Spleen (tissue), 11 donors: ENCODE measurements around the gene MT1X. TPM values are rescaled to one million over a fixed set of nuclear protein-coding genes. Genes with fewer than 3 reads are reported as not detected.

Experiments
- DNase-seq: peaks from one replicate; pipeline ENCODE4 v3.0.0-alpha.2; 2020
- H3K27ac ChIP-seq, 8 donors: fragments of 200-600 bp; sonication (generic) in 7 of 8; 1 replicate in 4 of 8; 2 replicates in 4 of 8; pipeline versions ENCODE4 v1.5.0 to v1.8.0; 2016 to 2021; ENCODE audit warnings: inconsistent platforms in 4 of 8, mild to moderate bottlenecking in 4 of 8, moderate library complexity in 1 of 8
- H3K27me3 ChIP-seq, 7 donors: fragments of 200-600 bp; sonication (generic) in 6 of 7; replicated peaks in 1 of 7; 1 replicate in 4 of 7; 2 replicates in 3 of 7; pipeline versions ENCODE4 v1.5.0 to v1.8.0; 2016 to 2021; ENCODE audit warnings: inconsistent platforms in 3 of 7, mild to moderate bottlenecking in 1 of 7
- H3K36me3 ChIP-seq, 6 donors: fragments of 200-600 bp; sonication (generic) in 5 of 6; 1 replicate in 4 of 6; 2 replicates in 2 of 6; pipeline versions ENCODE4 v1.5.0 to v1.8.0; 2016 to 2021; ENCODE audit warnings: inconsistent platforms in 2 of 6
- H3K4me1 ChIP-seq, 6 donors: fragments of 200-600 bp; sonication (generic) in 5 of 6; 1 replicate in 3 of 6; 2 replicates in 3 of 6; pipeline versions ENCODE4 v1.5.0 to v1.8.0; 2016 to 2021; ENCODE audit warnings: inconsistent platforms in 3 of 6
- H3K4me3 ChIP-seq, 8 donors: fragments of 200-600 bp; sonication (generic) in 7 of 8; 1 replicate in 4 of 8; 2 replicates in 4 of 8; pipeline versions ENCODE4 v1.5.0 to v1.8.0; 2016 to 2021; ENCODE audit warnings: inconsistent platforms in 4 of 8, mild to moderate bottlenecking in 4 of 8, moderate library complexity in 2 of 8
- H3K9me3 ChIP-seq, 8 donors: fragments of 200-600 bp; sonication (generic) in 7 of 8; 1 replicate in 4 of 8; 2 replicates in 4 of 8; pipeline versions ENCODE4 v1.5.0 to v1.8.0; 2016 to 2021; ENCODE audit warnings: inconsistent platforms in 4 of 8
- CTCF ChIP-seq, 11 experiments: fragments of 200-600 bp in 7 of 11; fragments of 450-650 bp in 4 of 11; sonication (generic) in 4 of 11; IDR thresholded peaks in 8 of 11; conservative IDR thresholded peaks in 3 of 11; 1 replicate in 7 of 11; 2 replicates in 4 of 11; pipeline versions ENCODE4 v1.4.0 to v1.8.0; 2016 to 2021; ENCODE audit warnings: antibody characterized with exemption in 11 of 11, inconsistent platforms in 4 of 11, mild to moderate bottlenecking in 1 of 11
- POLR2A ChIP-seq, 3 donors: fragments of 450-650 bp; IDR thresholded peaks; one replicate each; pipeline ENCODE4 v1.5.1; 2017; ENCODE audit warnings: antibody characterized with exemption in 3 of 3, mild to moderate bottlenecking in 1 of 3
- POLR2AphosphoS5 ChIP-seq, 3 donors: sonication (generic); formaldehyde crosslinking; IDR thresholded peaks; one replicate each; pipeline ENCODE4 v1.5.1; 2017; ENCODE audit warnings: antibody characterized with exemption in 3 of 3
- WGBS, 5 donors: extraction: QIAGEN DNeasy Blood & Tissue Kit in 3 of 5; methylation state at CpG; one replicate each; pipeline versions ENCODE4 v1.1.5 to v1.1.7; 2013 to 2018; 5-methylcytosine and 5-hydroxymethylcytosine counted together
- intact Hi-C: fragments of 100-400 bp; cut with DNase I; formaldehyde crosslinking; loops from one replicate; pipeline ENCODE4 v1.15.0; 2023; ENCODE audit warnings: low total_unique reads
- polyA plus RNA-seq, 3 donors: library from polyadenylated mRNA; stranded (reverse); fragments of 200-250 nt; gene quantifications; one replicate each; pipeline ENCODE4 v1.2.1, GENCODE V29; 2013
- total RNA-seq, 7 donors: library from RNA; depleted of rRNA in 3 of 7; stranded (reverse); fragments of >200 nt in 3 of 7; fragmentation: NEBNext Ultra II Directional in 4 of 7; extraction: Animal tissue kit (Norgen Biotek cat#: 25700) in 4 of 7; gene quantifications; one replicate each; pipeline versions ENCODE4 v1.1.0 to v1.2.1, GENCODE V29; 2016 to 2021
- donor health status: healthy with polysubstance abuse.
- donor health status: DM: no; HTN: no; CAD: no; lungs with moderate emphysema.
- donor health status: DM: no; HTN: no; CAD: no.
- donor health status: Bipolar disorder and iron deficiency.
- donor health status: healthy.
- donor health status: DM: no; HTN: no; CAD: no.
- donor health status: DM: yes; HTN: yes; CAD: no.

MT1X gene
- total and polyA plus RNA-seq, 10 donors, result 13.0 to 113 (median 28.2) TPM

- WGBS, 5 donors, result 8 to 17% (median 12%) methylated on average over 30 to 46 of the region's 46 CpGs
- intact Hi-C loops, result no loop called here
- DNase-seq, result no peak
- Histone ChIP-seq H3K4me1 (peaks cover 3 to 33% (median 17%) of the 10 kb centered on the region in 6 donors), H3K27ac (no peak within 1 kb of the TSS), H3K27me3 (peaks cover 0 to 100% (median 52%) of the 10 kb centered on the region in 7 donors), H3K4me3 (peak within 1 kb of the TSS in 1 of 8 donors; percentile 36), H3K9me3 (no peaks in the 10 kb centered on the region), H3K36me3 (no peaks in the 10 kb centered on the region)
- TF ChIP-seq POLR2AphosphoS5 (IDR thresholded peaks at IDR 0.05), result peak in 2 of 3 donors; percentile 20 to 27
- no peak for TF ChIP-seq POLR2A (IDR thresholded peaks at IDR 0.05)
- TF ChIP-seq CTCF (IDR thresholded peaks at IDR 0.05 in 8 of 11, conservative IDR thresholded peaks at IDR 0.05 in 3 of 11), result no peak
These were observed 14.4 kb upstream of the MT1X start, which contains the start of gene MT1G for GRCh38 chr16:56667581-56668571. Gene MT1G (minus strand): TSS chr16:56668065. CDS start chr16:56667993, 72 bp downstream.

GRCh38 chr16:56669005-56669839 is 13.0 kb upstream of the MT1X start, which contains the start of gene MT1H:
Gene MT1H (plus strand): TSS chr16:56669814. CDS start chr16:56669885, 71 bp downstream.
- H3K27ac ChIP-seq, result no peak within 1 kb of the TSS
- intact Hi-C loops, result no loop called here
- no peak for DNase-seq

GRCh38 chr16:56669840-56670619 is 12.2 kb upstream of the MT1X start:
- no peak overlapping the region for H3K27ac ChIP-seq
- no peaks in the 10 kb centered on the region for H3K36me3 ChIP-seq
- TF ChIP-seq POLR2A (IDR thresholded peaks at IDR 0.05) (no peak), CTCF (IDR thresholded peaks at IDR 0.05 in 8 of 11, conservative IDR thresholded peaks at IDR 0.05 in 3 of 11) (no peak), POLR2AphosphoS5 (IDR thresholded peaks at IDR 0.05) (no peak)
- DNase-seq, result no peak
- peaks cover 3 to 25% (median 15%) of the 10 kb centered on the region in 6 donors for H3K4me1 ChIP-seq
- 8 to 18% (median 14%) methylated on average over 17 to 19 of the region's 19 CpGs for WGBS, 5 donors
- intact Hi-C loops, result no loop called here
- peak overlapping the region in 1 of 8 donors; percentile 30 for H3K4me3 ChIP-seq
- H3K9me3 ChIP-seq, result no peaks in the 10 kb centered on the region
- H3K27me3 ChIP-seq, result peaks cover 0 to 99% (median 39%) of the 10 kb centered on the region in 7 donors

More at GRCh38 chr16:56669005-56669839, 13.0 kb upstream of the MT1X start, which contains the start of gene MT1H:
- H3K4me1 ChIP-seq, result peaks cover 3 to 25% (median 15%) of the 10 kb centered on the region in 6 donors
- 7 to 23% (median 15%) methylated on average over 14 to 38 of the region's 38 CpGs for WGBS, 5 donors
- H3K36me3 ChIP-seq, result no peaks in the 10 kb centered on the region
- peak within 1 kb of the TSS in 1 of 8 donors; percentile 30 for H3K4me3 ChIP-seq
- peaks cover 0 to 100% (median 41%) of the 10 kb centered on the region in 7 donors for H3K27me3 ChIP-seq
- H3K9me3 ChIP-seq, result no peaks in the 10 kb centered on the region
- TF ChIP-seq CTCF (IDR thresholded peaks at IDR 0.05 in 8 of 11, conservative IDR thresholded peaks at IDR 0.05 in 3 of 11), result no peak
- TF ChIP-seq POLR2AphosphoS5 (IDR thresholded peaks at IDR 0.05), result no peak
- no peak for TF ChIP-seq POLR2A (IDR thresholded peaks at IDR 0.05)
